Type B pancreatic cell (in vitro differentiated cells): Measurements from ENCODE around the gene DRC3. TPM values are rescaled to one million over a fixed set of nuclear protein-coding genes. Genes with fewer than 3 reads are reported as not detected.

Experiments used
- DNase-seq: peaks from one replicate; pipeline ENCODE4 v3.0.0; 2021; ENCODE audit warnings: mixed read lengths; ENCODE audit not compliant: unreplicated experiment; ENCODE audit errors: extremely low spot score
- H3K27ac Mint-ChIP-seq: 2 replicates; pipeline ENCODE4 v1.8.0; 2021; ENCODE audit warnings: mild to moderate bottlenecking, mixed read lengths
- H3K27me3 Mint-ChIP-seq: 2 replicates; pipeline ENCODE4 v1.8.0; 2021; ENCODE audit warnings: mixed read lengths
- H3K36me3 Mint-ChIP-seq: 2 replicates; pipeline ENCODE4 v1.8.0; 2021; ENCODE audit warnings: mixed read lengths
- H3K4me1 Mint-ChIP-seq: one replicate; pipeline ENCODE4 v1.8.0; 2021; ENCODE audit warnings: mixed read lengths; ENCODE audit not compliant: unreplicated experiment
- H3K4me3 Mint-ChIP-seq: 2 replicates; pipeline ENCODE4 v1.8.0; 2021; ENCODE audit warnings: mild to moderate bottlenecking, mixed read lengths
- H3K9me3 Mint-ChIP-seq: 2 replicates; pipeline ENCODE4 v1.8.0; 2021; ENCODE audit warnings: mixed read lengths
- CTCF ChIP-seq: fragments of 200-600 bp; sonication (generic); conservative IDR thresholded peaks from 2 replicates; pipeline ENCODE4 v1.5.0; 2021; ENCODE audit warnings: antibody characterized with exemption, mild to moderate bottlenecking
- total RNA-seq: library from RNA; stranded (reverse); gene quantifications from 2 replicates; pipeline ENCODE4 v1.2.1, GENCODE V29; 2021; ENCODE audit warnings: low replicate concordance

Gene DRC3
- total RNA-seq, 1 donor from 2014 or later: 8.9 TPM

GRCh38 chr17:17934214-17934613, 38.4 kb upstream of the DRC3 start:
- Mint-ChIP-seq H3K27me3 (no peaks in the 10 kb centered on the region), H3K27ac (no peak overlapping the region), H3K4me1 (peaks cover 72% of the 10 kb centered on the region), H3K36me3 (no peaks in the 10 kb centered on the region), H3K4me3 (no peak overlapping the region), H3K9me3 (no peaks in the 10 kb centered on the region)
- no peak for DNase-seq
- no peak for TF ChIP-seq CTCF

- H3K4me3 Mint-ChIP-seq: no peak overlapping the region
- no peak for TF ChIP-seq CTCF
- peak overlapping the region; percentile 85 for H3K27ac Mint-ChIP-seq
- no peaks in the 10 kb centered on the region for H3K27me3 Mint-ChIP-seq
- DNase-seq: no peak
- no peaks in the 10 kb centered on the region for H3K36me3 Mint-ChIP-seq
- H3K4me1 Mint-ChIP-seq: peaks cover 70% of the 10 kb centered on the region
- H3K9me3 Mint-ChIP-seq: no peaks in the 10 kb centered on the region
Observed at GRCh38 chr17:17934806-17935205, 37.9 kb upstream of the DRC3 start.

DNA sequence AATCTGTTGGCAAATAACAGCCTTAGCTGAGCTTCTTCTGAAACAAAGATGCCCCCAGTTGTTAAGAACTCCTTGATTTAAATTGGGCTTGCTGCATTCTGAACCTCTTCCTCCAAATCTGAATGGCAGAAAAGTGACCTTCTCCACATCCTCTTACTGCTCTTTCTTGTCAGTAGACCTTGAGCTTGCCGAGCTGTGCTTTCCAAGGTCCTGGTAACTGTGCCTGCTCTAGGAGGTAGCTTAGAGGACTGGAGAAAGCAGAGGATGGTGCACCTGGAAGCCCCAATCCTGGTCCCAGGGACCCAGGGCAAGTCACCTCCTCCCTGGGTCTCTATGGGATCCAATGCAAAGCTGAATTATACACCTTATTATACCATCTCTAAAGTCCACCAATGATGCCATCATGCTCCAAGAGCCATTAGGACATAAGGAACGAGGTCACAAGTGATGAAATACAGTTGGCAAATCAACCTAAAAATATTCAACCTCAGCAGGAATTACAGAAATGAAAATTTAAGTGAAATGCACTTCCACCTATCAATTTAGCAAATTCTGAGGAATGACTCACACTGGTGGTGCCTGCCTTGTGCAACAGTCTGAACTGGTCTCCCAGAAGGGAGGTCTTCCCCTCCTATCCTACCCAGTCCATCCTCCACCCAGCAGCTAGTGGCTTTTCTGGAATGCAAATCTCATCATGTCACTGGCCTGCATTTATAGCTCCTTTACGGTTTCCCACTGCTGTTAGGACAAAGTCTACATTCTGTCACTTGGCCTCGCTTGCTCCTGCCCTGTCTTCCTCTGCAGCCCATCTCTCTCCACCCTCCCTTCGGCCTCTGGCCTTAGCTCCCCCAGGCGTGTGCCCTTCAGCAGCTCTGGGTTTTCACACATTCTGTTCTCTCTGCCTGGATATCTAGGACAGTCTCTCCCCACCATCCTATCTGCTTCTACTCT, 37.1 kb upstream of the DRC3 start:
- Mint-ChIP-seq H3K9me3 (no peaks in the 10 kb centered on the region), H3K27ac (peak overlapping the region; percentile 85), H3K36me3 (no peaks in the 10 kb centered on the region), H3K4me1 (peaks cover 74% of the 10 kb centered on the region), H3K27me3 (no peaks in the 10 kb centered on the region), H3K4me3 (no peak overlapping the region)
- TF ChIP-seq CTCF: no peak
- no peak for DNase-seq

DNA sequence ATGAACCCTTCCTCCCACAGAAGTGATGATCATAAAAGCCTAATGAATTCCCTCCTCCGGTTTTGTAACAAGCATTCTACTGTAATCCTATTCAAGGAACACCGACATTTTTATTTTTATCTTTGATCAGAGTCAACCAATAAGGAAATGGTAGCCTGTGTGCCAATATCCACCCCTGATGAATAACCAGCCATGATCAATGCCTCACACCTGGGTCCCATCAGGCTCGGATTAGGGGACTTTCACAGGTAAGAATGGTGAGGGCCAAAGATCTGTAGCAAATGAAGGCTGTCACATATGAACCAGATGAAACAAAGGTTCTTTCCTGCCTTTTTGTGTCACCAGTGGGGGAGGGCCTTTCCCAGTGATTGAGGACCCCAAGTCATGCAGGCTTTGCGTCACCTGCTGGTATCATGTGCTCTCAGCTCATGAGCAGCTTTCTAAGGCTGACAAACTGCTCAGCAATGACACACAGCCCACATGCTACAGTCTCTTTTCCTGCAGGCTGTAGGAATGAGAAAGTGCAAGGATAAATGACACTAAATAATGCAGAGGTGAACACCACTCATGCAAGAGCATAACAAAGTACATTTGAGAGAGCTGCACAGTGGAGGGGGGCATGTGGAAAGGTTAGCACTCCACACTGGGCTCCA, 35.3 kb upstream of the DRC3 start:
- no peak for TF ChIP-seq CTCF
- H3K4me3 Mint-ChIP-seq: peak overlapping the region; percentile 46
- H3K36me3 Mint-ChIP-seq: no peaks in the 10 kb centered on the region
- H3K4me1 Mint-ChIP-seq: peaks cover 79% of the 10 kb centered on the region
- H3K27ac Mint-ChIP-seq: peak overlapping the region; percentile 84
- no peak for DNase-seq
- no peaks in the 10 kb centered on the region for H3K27me3 Mint-ChIP-seq
- no peaks in the 10 kb centered on the region for H3K9me3 Mint-ChIP-seq

DNA sequence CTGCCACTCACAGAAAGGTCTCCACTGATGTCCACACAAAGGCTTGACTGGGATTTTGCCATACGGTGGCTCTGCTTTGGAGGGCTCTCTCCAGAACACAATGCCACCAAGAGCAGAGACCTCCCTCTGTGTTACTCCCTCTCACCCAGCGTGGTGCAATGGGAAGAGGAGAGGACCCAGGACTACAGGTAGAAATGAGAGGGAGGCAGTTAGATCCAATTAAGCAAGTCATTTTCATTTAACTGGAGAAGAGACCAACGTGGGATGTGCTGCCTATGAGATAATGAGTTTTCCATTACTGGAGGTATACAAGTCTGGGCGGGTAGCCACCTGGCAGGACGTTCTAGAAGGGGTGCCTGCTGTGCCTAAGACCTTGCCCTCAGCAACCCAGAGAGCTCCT, 34.7 kb upstream of the DRC3 start:
- Mint-ChIP-seq H3K4me3 (no peak overlapping the region), H3K27me3 (no peaks in the 10 kb centered on the region), H3K36me3 (no peaks in the 10 kb centered on the region), H3K9me3 (no peaks in the 10 kb centered on the region), H3K4me1 (peaks cover 83% of the 10 kb centered on the region), H3K27ac (peak overlapping the region; percentile 84)
- no peak for DNase-seq
- no peak for TF ChIP-seq CTCF
